Trophoblast cell (in vitro differentiated cells and primary cell): ENCODE data around the gene ZNF556.

ENCODE experiments used
- DNase-seq, 2 donors: peaks; one replicate each; pipeline ENCODE4 v3.0.0-alpha.2; 2016
- H2AFZ ChIP-seq: 2 replicates; pipeline ENCODE4 v1.6.1; 2013; ENCODE audit warnings: low read length, moderate library complexity, mild to moderate bottlenecking; ENCODE audit not compliant: insufficient read depth, poor library complexity
- H2AK5ac ChIP-seq: 2 replicates; pipeline ENCODE4 v1.6.1; 2013; ENCODE audit warnings: mild to moderate bottlenecking, low read length
- H2BK120ac ChIP-seq: 2 replicates; pipeline ENCODE4 v1.6.1; 2013; ENCODE audit warnings: low read length, mild to moderate bottlenecking, moderate library complexity; ENCODE audit not compliant: insufficient read depth, poor library complexity
- H2BK12ac ChIP-seq: 2 replicates; pipeline ENCODE4 v1.6.1; 2013; ENCODE audit warnings: mild to moderate bottlenecking, low read length, moderate library complexity
- H2BK5ac ChIP-seq: 2 replicates; pipeline ENCODE4 v1.6.1; 2013; ENCODE audit warnings: low read length, low read depth, moderate library complexity, mild to moderate bottlenecking; ENCODE audit not compliant: poor library complexity
- H3K14ac ChIP-seq: 2 replicates; pipeline ENCODE4 v1.6.1; 2013; ENCODE audit warnings: mild to moderate bottlenecking, low read length
- H3K18ac ChIP-seq: 2 replicates; pipeline ENCODE4 v1.6.1; 2013; ENCODE audit warnings: mild to moderate bottlenecking, low read length
- H3K23ac ChIP-seq: 2 replicates; pipeline ENCODE4 v1.6.1; 2013; ENCODE audit warnings: low read length
- H3K27ac ChIP-seq: 2 replicates; pipeline ENCODE4 v1.5.1; 2013; ENCODE audit warnings: low read depth, mild to moderate bottlenecking, inconsistent platforms, low read length, moderate library complexity
- H3K27me3 ChIP-seq: 2 replicates; pipeline ENCODE4 v1.6.1; 2013; ENCODE audit warnings: inconsistent platforms, mild to moderate bottlenecking, low read length, moderate library complexity; ENCODE audit not compliant: insufficient read depth
- H3K36me3 ChIP-seq, 2 experiments: 1 replicate in 1 of 2; 2 replicates in 1 of 2; pipeline ENCODE4 v1.6.1; 2013; ENCODE audit warnings: low read length in 2 of 2, mild to moderate bottlenecking in 2 of 2, moderate library complexity in 1 of 2; ENCODE audit not compliant: insufficient read depth in 2 of 2, control insufficient read depth in 1 of 2
- H3K4ac ChIP-seq: 2 replicates; pipeline ENCODE4 v1.6.1; 2013; ENCODE audit warnings: low read depth, mild to moderate bottlenecking, low read length, moderate library complexity
- H3K4me1 ChIP-seq, 2 experiments: 1 replicate in 1 of 2; 2 replicates in 1 of 2; pipeline ENCODE4 v1.6.1; 2013; ENCODE audit warnings: low read length in 2 of 2, mild to moderate bottlenecking in 2 of 2, moderate library complexity in 1 of 2; ENCODE audit not compliant: insufficient read depth in 2 of 2, control insufficient read depth in 1 of 2
- H3K4me2 ChIP-seq: 2 replicates; pipeline ENCODE4 v1.6.1; 2013; ENCODE audit warnings: inconsistent platforms, mild to moderate bottlenecking, low read length, moderate library complexity
- H3K4me3 ChIP-seq: 2 replicates; pipeline ENCODE4 v1.5.1; 2013; ENCODE audit warnings: mild to moderate bottlenecking, low read depth, low read length, inconsistent platforms
- H3K79me1 ChIP-seq: one replicate; pipeline ENCODE4 v1.6.1; 2013; ENCODE audit warnings: low read length
- H3K79me2 ChIP-seq: 2 replicates; pipeline ENCODE4 v1.6.1; 2013; ENCODE audit warnings: low read length, mild to moderate bottlenecking; ENCODE audit not compliant: control insufficient read depth, insufficient read depth, poor library complexity
- H3K9ac ChIP-seq: 2 replicates; pipeline ENCODE4 v1.6.1; 2013; ENCODE audit warnings: mild to moderate bottlenecking, low read length
- H3K9me3 ChIP-seq: 2 replicates; pipeline ENCODE4 v1.6.1; 2013; ENCODE audit warnings: low read depth, mild to moderate bottlenecking, control low read depth, inconsistent platforms, low read length; ENCODE audit not compliant: insufficient read depth
- H4K12ac ChIP-seq: 2 replicates; pipeline ENCODE4 v1.6.1; 2013; ENCODE audit warnings: low read depth, mild to moderate bottlenecking, low read length, moderate library complexity
- H4K8ac ChIP-seq: 2 replicates; pipeline ENCODE4 v1.6.1; 2013; ENCODE audit warnings: low read depth, mild to moderate bottlenecking, low read length, moderate library complexity
- H4K91ac ChIP-seq: one replicate; pipeline ENCODE4 v1.6.1; 2013; ENCODE audit warnings: low read depth, mild to moderate bottlenecking, low read length, moderate library complexity
- whole genome bisulfite sequencing: extraction: QIAGEN DNeasy Blood & Tissue Kit; methylation state at CpG from one replicate; pipeline ENCODE4 v1.1.7; 2013; ENCODE audit warnings: missing lambda C conversion rate; ENCODE audit not compliant: insufficient read length, insufficient coverage; ENCODE audit errors: extremely low coverage; 5-methylcytosine and 5-hydroxymethylcytosine counted together

Gene ZNF556

DNA sequence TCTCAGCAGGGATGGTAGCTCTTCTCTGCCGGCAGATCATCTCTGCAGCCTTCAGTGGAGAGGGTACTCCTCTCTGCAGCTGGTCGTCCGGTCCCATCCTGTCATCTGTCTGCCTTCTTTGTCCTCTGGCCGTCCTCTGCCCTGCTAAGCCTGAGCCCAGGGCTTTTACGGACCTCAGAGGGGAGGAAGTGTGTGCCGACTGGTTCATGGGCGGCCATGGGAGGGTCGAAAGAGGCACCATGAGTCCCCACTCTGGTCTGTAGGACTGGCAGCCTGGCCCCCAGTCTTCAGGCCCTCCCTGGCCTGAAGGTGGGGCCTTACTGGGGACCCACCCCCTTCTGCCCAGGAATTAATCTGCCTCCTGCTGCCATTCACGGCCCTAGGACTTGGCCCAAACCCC lies 43.5 kb upstream of the ZNF556 start:
- Histone ChIP-seq H2BK12ac (no peak overlapping the region), H4K8ac (no peak overlapping the region), H2AFZ (no peak overlapping the region), H3K4me2 (no peak overlapping the region), H3K9me3 (peaks cover 9% of the 10 kb centered on the region), H3K4me3 (no peak overlapping the region), H3K36me3 (peaks cover 16 to 20% of the 10 kb centered on the region in 2 experiments), H4K91ac (no peak overlapping the region), H3K9ac (no peak overlapping the region), H3K79me2 (peaks cover 7% of the 10 kb centered on the region), H2BK120ac (no peak overlapping the region), H3K27ac (no peak overlapping the region), H3K14ac (no peak overlapping the region), H3K4me1 (peaks cover 0 to 4% of the 10 kb centered on the region in 2 experiments), H2BK5ac (no peak overlapping the region), H3K4ac (no peak overlapping the region), H3K23ac (no peak overlapping the region), H4K12ac (no peak overlapping the region), H3K18ac (no peak overlapping the region), H2AK5ac (no peak overlapping the region), H3K79me1 (peaks cover 8% of the 10 kb centered on the region), H3K27me3 (no peaks in the 10 kb centered on the region)
- WGBS: no CpG with 5 or more reads among the region's 9 CpGs
- no peak for DNase-seq

- no peak overlapping the region for H3K14ac ChIP-seq
- no peak overlapping the region for H2BK5ac ChIP-seq
- no peak overlapping the region for H2BK12ac ChIP-seq
- peaks cover 16 to 20% of the 10 kb centered on the region in 2 experiments for H3K36me3 ChIP-seq
- H2AK5ac ChIP-seq: no peak overlapping the region
- no peak overlapping the region for H4K8ac ChIP-seq
- peaks cover 11% of the 10 kb centered on the region for H3K9me3 ChIP-seq
- H2AFZ ChIP-seq: no peak overlapping the region
- no peak overlapping the region for H4K12ac ChIP-seq
- H3K18ac ChIP-seq: no peak overlapping the region
- no peak overlapping the region for H3K9ac ChIP-seq
- no peak overlapping the region for H3K23ac ChIP-seq
- peaks cover 0 to 4% of the 10 kb centered on the region in 2 experiments for H3K4me1 ChIP-seq
- no peaks in the 10 kb centered on the region for H3K27me3 ChIP-seq
- peaks cover 7% of the 10 kb centered on the region for H3K79me2 ChIP-seq
- H4K91ac ChIP-seq: no peak overlapping the region
- H3K79me1 ChIP-seq: peaks cover 8% of the 10 kb centered on the region
- WGBS: no CpG with 5 or more reads among the region's 8 CpGs
- no peak overlapping the region for H3K4me3 ChIP-seq
- H3K4me2 ChIP-seq: no peak overlapping the region
- H2BK120ac ChIP-seq: no peak overlapping the region
- no peak overlapping the region for H3K4ac ChIP-seq
- DNase-seq: no peak
- H3K27ac ChIP-seq: no peak overlapping the region
Observed at GRCh38 chr19:2824129-2824528, 43.0 kb upstream of the ZNF556 start.

- WGBS: no CpG with 5 or more reads among the region's 2 CpGs
- no peak overlapping the region for H2AFZ ChIP-seq
- H4K12ac ChIP-seq: no peak overlapping the region
- H2BK12ac ChIP-seq: no peak overlapping the region
- H3K4me3 ChIP-seq: no peak overlapping the region
- H3K79me1 ChIP-seq: no peaks in the 10 kb centered on the region
- no peak overlapping the region for H2AK5ac ChIP-seq
- H4K8ac ChIP-seq: no peak overlapping the region
- H3K36me3 ChIP-seq: peaks cover 20 to 23% of the 10 kb centered on the region in 2 experiments
- H3K14ac ChIP-seq: no peak overlapping the region
- H3K79me2 ChIP-seq: no peaks in the 10 kb centered on the region
- H3K9ac ChIP-seq: no peak overlapping the region
- H3K27me3 ChIP-seq: no peaks in the 10 kb centered on the region
- H3K23ac ChIP-seq: no peak overlapping the region
- no peak overlapping the region for H3K27ac ChIP-seq
- peaks cover 19% of the 10 kb centered on the region for H3K9me3 ChIP-seq
- no peak overlapping the region for H2BK120ac ChIP-seq
- H3K4ac ChIP-seq: no peak overlapping the region
- no peak overlapping the region for H3K4me2 ChIP-seq
- no peak overlapping the region for H3K18ac ChIP-seq
- H3K4me1 ChIP-seq: no peaks in the 10 kb centered on the region
- no peak overlapping the region for H4K91ac ChIP-seq
- H2BK5ac ChIP-seq: no peak overlapping the region
- DNase-seq: no peak
Observed at GRCh38 chr19:2827022-2827421, 40.1 kb upstream of the ZNF556 start.

DNA sequence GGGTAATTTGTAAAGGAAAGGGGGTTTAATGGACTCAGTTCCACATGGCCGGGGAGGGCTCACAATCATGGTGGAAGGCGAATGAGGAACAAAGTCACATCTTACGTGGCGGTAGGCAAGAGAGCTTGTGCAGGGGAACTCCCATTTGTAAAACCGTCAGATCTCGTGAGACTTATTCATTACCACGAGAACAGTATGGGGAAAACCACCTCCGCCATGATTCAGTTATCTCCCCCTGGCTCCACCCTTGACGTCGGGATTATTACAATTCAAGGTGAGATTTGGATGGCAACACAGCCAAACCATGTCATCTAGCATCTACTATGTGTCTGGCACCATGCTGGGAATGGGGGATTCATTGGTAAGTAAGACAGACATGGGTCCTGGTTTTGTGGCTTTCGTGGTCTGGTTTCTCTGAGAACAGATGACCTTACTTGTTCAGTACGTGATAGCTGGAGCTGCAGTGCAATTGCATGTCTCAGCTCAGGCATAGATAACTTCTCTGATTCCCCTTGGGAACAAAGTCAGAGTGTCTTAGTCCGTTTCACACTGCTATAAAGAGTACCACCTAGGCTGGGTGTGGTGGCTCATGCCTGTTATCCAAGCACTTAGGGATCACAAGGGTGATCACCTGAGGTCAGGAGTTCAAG lies 39.2 kb upstream of the ZNF556 start:
- H3K27me3 ChIP-seq: no peaks in the 10 kb centered on the region
- no peak overlapping the region for H4K8ac ChIP-seq
- H4K91ac ChIP-seq: no peak overlapping the region
- no peak overlapping the region for H3K23ac ChIP-seq
- no CpG with 5 or more reads among the region's 13 CpGs for WGBS
- no peak overlapping the region for H2BK120ac ChIP-seq
- H3K79me1 ChIP-seq: no peaks in the 10 kb centered on the region
- no peak overlapping the region for H2AFZ ChIP-seq
- no peaks in the 10 kb centered on the region for H3K4me1 ChIP-seq
- H3K9me3 ChIP-seq: peaks cover 25% of the 10 kb centered on the region
- no peak overlapping the region for H3K9ac ChIP-seq
- no peak overlapping the region for H2BK12ac ChIP-seq
- peaks cover 26 to 28% of the 10 kb centered on the region in 2 experiments for H3K36me3 ChIP-seq
- no peak overlapping the region for H4K12ac ChIP-seq
- no peak overlapping the region for H2BK5ac ChIP-seq
- no peak overlapping the region for H3K4me2 ChIP-seq
- no peak for DNase-seq
- H3K27ac ChIP-seq: no peak overlapping the region
- H3K4me3 ChIP-seq: no peak overlapping the region
- no peak overlapping the region for H3K4ac ChIP-seq
- H3K79me2 ChIP-seq: no peaks in the 10 kb centered on the region
- no peak overlapping the region for H3K18ac ChIP-seq
- no peak overlapping the region for H3K14ac ChIP-seq
- no peak overlapping the region for H2AK5ac ChIP-seq
